ENCODE measurements around the gene DMGDH.

The DMGDH gene

GRCh38 chr5:79074641-79075040 lies 5.2 kb upstream of the DMGDH start:
- in situ Hi-C loops (cut with MboI; ENCODE audit: low sequenced_read_pairs) = no loop called here

GRCh38 chr5:79070350-79070667 lies 835 bp upstream of the DMGDH start:
- in situ Hi-C loops (cut with MboI; ENCODE audit: low sequenced_read_pairs) = no loop called here

GRCh38 chr5:79062436-79062835 lies 7.0 kb downstream of the DMGDH start:
- in situ Hi-C loops (cut with MboI; ENCODE audit: low sequenced_read_pairs) = no loop called here

- in situ Hi-C loops (cut with MboI; ENCODE audit: low sequenced_read_pairs) = no loop called here
Observed at GRCh38 chr5:79059674-79060073, 9.8 kb downstream of the DMGDH start.

- in situ Hi-C loops (cut with MboI; ENCODE audit: low sequenced_read_pairs) = no loop called here
Observed at GRCh38 chr5:79056847-79057246, 12.6 kb downstream of the DMGDH start.

GRCh38 chr5:79055017-79055416 lies 14.5 kb downstream of the DMGDH start:
- in situ Hi-C loops (cut with MboI; ENCODE audit: low sequenced_read_pairs) = no loop called here

GRCh38 chr5:79053321-79053720 lies 16.2 kb downstream of the DMGDH start:
- in situ Hi-C loops (cut with MboI; ENCODE audit: low sequenced_read_pairs) = no loop called here

GRCh38 chr5:79050498-79050897 lies 19.0 kb downstream of the DMGDH start:
- in situ Hi-C loops (cut with MboI; ENCODE audit: low sequenced_read_pairs) = no loop called here

- in situ Hi-C loops (cut with MboI; ENCODE audit: low sequenced_read_pairs) = loop anchor here (25.0 kb wide), 1 partner anchor 414 kb away; no protein-coding TSS in a partner anchor
Observed at GRCh38 chr5:79048437-79048836, 21.0 kb downstream of the DMGDH start.

- in situ Hi-C loops (cut with MboI; ENCODE audit: low sequenced_read_pairs) = loop anchor here (25.0 kb wide), 1 partner anchor 415 kb away; no protein-coding TSS in a partner anchor
Observed at GRCh38 chr5:79047199-79047598, 22.3 kb downstream of the DMGDH start.

GRCh38 chr5:79042188-79042587 lies 27.3 kb downstream of the DMGDH start:
- in situ Hi-C loops (cut with MboI; ENCODE audit: low sequenced_read_pairs) = loop anchor here (25.0 kb wide), 1 partner anchor 420 kb away; no protein-coding TSS in a partner anchor

- in situ Hi-C loops (cut with MboI; ENCODE audit: low sequenced_read_pairs) = loop anchor here (25.0 kb wide), 1 partner anchor 426 kb away; no protein-coding TSS in a partner anchor
Observed at GRCh38 chr5:79036769-79037168, 32.7 kb downstream of the DMGDH start.

- in situ Hi-C loops (cut with MboI; ENCODE audit: low sequenced_read_pairs) = loop anchor here (25.0 kb wide), 1 partner anchor 427 kb away; no protein-coding TSS in a partner anchor
Observed at GRCh38 chr5:79035237-79035636, 34.2 kb downstream of the DMGDH start.

- in situ Hi-C loops (cut with MboI; ENCODE audit: low sequenced_read_pairs) = loop anchor here (25.0 kb wide), 1 partner anchor 430 kb away; no protein-coding TSS in a partner anchor
Observed at GRCh38 chr5:79032782-79033181, 36.7 kb downstream of the DMGDH start.

- in situ Hi-C loops (cut with MboI; ENCODE audit: low sequenced_read_pairs) = loop anchor here (25.0 kb wide), 1 partner anchor 430 kb away; no protein-coding TSS in a partner anchor
Observed at GRCh38 chr5:79032031-79032695, 37.3 kb downstream of the DMGDH start.

- in situ Hi-C loops (cut with MboI; ENCODE audit: low sequenced_read_pairs) = loop anchor here (25.0 kb wide), 1 partner anchor 431 kb away; no protein-coding TSS in a partner anchor
Observed at GRCh38 chr5:79031485-79031867, 38.0 kb downstream of the DMGDH start.

- in situ Hi-C loops (cut with MboI; ENCODE audit: low sequenced_read_pairs) = loop anchor here (25.0 kb wide), 1 partner anchor 431 kb away; no protein-coding TSS in a partner anchor
Observed at GRCh38 chr5:79030663-79031484, 38.6 kb downstream of the DMGDH start.

- in situ Hi-C loops (cut with MboI; ENCODE audit: low sequenced_read_pairs) = loop anchor here (25.0 kb wide), 1 partner anchor 437 kb away; no protein-coding TSS in a partner anchor
Observed at GRCh38 chr5:79025054-79025472, 44.4 kb downstream of the DMGDH start.

- in situ Hi-C loops (cut with MboI; ENCODE audit: low sequenced_read_pairs) = no loop called here
Observed at GRCh38 chr5:79023947-79024346, 45.5 kb downstream of the DMGDH start.

GRCh38 chr5:79023348-79023747 lies 46.1 kb downstream of the DMGDH start:
- in situ Hi-C loops (cut with MboI; ENCODE audit: low sequenced_read_pairs) = no loop called here

GRCh38 chr5:79022771-79023170 lies 46.7 kb downstream of the DMGDH start:
- in situ Hi-C loops (cut with MboI; ENCODE audit: low sequenced_read_pairs) = no loop called here

GRCh38 chr5:79021753-79022152 lies 47.7 kb downstream of the DMGDH start:
- in situ Hi-C loops (cut with MboI; ENCODE audit: low sequenced_read_pairs) = no loop called here
